GM23248 (cell line): ENCODE measurements around the gene DLL1. TPM values are rescaled to one million over a fixed set of nuclear protein-coding genes. Genes with fewer than 3 reads are reported as not detected.

ENCODE experiments used
- DNase-seq: peaks from one replicate; pipeline ENCODE4 v3.0.0-alpha.2; 2015
- H2AFZ ChIP-seq: fragments of 200-600 bp; sonication (generic); 2 replicates; pipeline ENCODE4 v1.6.1; 2016; ENCODE audit warnings: antibody characterized with exemption
- H3F3A ChIP-seq: fragments of 200-600 bp; sonication (generic); 2 replicates; pipeline ENCODE4 v1.6.1; 2016; ENCODE audit warnings: mild to moderate bottlenecking, antibody characterized with exemption, mixed run types; ENCODE audit not compliant: insufficient read depth
- H3K27ac ChIP-seq: fragments of 200-600 bp; sonication (generic); 2 replicates; pipeline ENCODE4 v1.5.1; 2016; ENCODE audit warnings: mild to moderate bottlenecking
- H3K27me3 ChIP-seq: fragments of 200-600 bp; sonication (generic); replicated peaks from 2 replicates; pipeline ENCODE4 v1.6.1; 2016; ENCODE audit warnings: mild to moderate bottlenecking; ENCODE audit not compliant: insufficient read depth
- H3K36me3 ChIP-seq: fragments of 200-600 bp; sonication (generic); 2 replicates; pipeline ENCODE4 v1.6.1; 2016; ENCODE audit warnings: low read depth, mild to moderate bottlenecking
- H3K4me1 ChIP-seq: fragments of 200-600 bp; sonication (generic); 2 replicates; pipeline ENCODE4 v1.6.1; 2016; ENCODE audit warnings: mild to moderate bottlenecking; ENCODE audit not compliant: insufficient read depth
- H3K4me2 ChIP-seq: fragments of 200-600 bp; sonication (generic); one replicate; pipeline ENCODE4 v1.6.1; 2016; ENCODE audit warnings: mild to moderate bottlenecking; ENCODE audit not compliant: unreplicated experiment
- H3K4me3 ChIP-seq: fragments of 200-600 bp; sonication (generic); 2 replicates; pipeline ENCODE4 v1.5.1; 2016; ENCODE audit warnings: mild to moderate bottlenecking
- H3K79me2 ChIP-seq: fragments of 200-600 bp; sonication (generic); 2 replicates; pipeline ENCODE4 v1.6.1; 2016; ENCODE audit warnings: mild to moderate bottlenecking; ENCODE audit not compliant: insufficient read depth
- H3K9ac ChIP-seq: fragments of 200-600 bp; sonication (generic); 2 replicates; pipeline ENCODE4 v1.6.1; 2016; ENCODE audit warnings: mild to moderate bottlenecking
- H3K9me2 ChIP-seq: fragments of 200-600 bp; sonication (generic); 2 replicates; pipeline ENCODE4 v1.6.1; 2016; ENCODE audit warnings: mixed run types, mild to moderate bottlenecking, moderate library complexity; ENCODE audit not compliant: insufficient read depth
- H3K9me3 ChIP-seq: fragments of 200-600 bp; sonication (generic); one replicate; pipeline ENCODE4 v1.6.1; 2017; ENCODE audit warnings: low read depth
- H4K20me1 ChIP-seq: fragments of 200-600 bp; sonication (generic); 2 replicates; pipeline ENCODE4 v1.6.0; 2016; ENCODE audit not compliant: insufficient read depth
- EZH2 ChIP-seq: fragments of 200-600 bp; sonication (generic); IDR thresholded peaks from 2 replicates; pipeline ENCODE4 v1.6.1; 2018; ENCODE audit warnings: antibody characterized with exemption, mild to moderate bottlenecking; ENCODE audit not compliant: insufficient read depth, poor library complexity, severe bottlenecking
- EZH2phosphoT487 ChIP-seq: fragments of 200-600 bp; sonication (generic); IDR thresholded peaks from 2 replicates; pipeline ENCODE4 v1.6.1; 2018; ENCODE audit warnings: antibody characterized with exemption, moderate library complexity, mild to moderate bottlenecking, low read depth; ENCODE audit not compliant: insufficient read depth
- WGBS, 2 experiments: methylation state at CpG; one replicate each; pipeline ENCODE4 v1.1.6; 2015 to 2017; ENCODE audit warnings: low lambda C conversion rate in 2 of 2, low coverage in 1 of 2; ENCODE audit errors: missing lambda C conversion rate in 2 of 2; 5-methylcytosine and 5-hydroxymethylcytosine counted together
- in situ Hi-C: fragments of 300-500 bp; cut with MboI; formaldehyde crosslinking; loops from 2 replicates; pipeline ENCODE4 v1.15.0; 2020
- polyA plus RNA-seq: library from polyadenylated mRNA; unstranded; fragments of >200 nt; fragmentation: Nextera tagmentation; extraction: Ambion mirVana; gene quantifications from 2 replicates; pipeline ENCODE4 v1.2.1, GENCODE V29; 2016
- total RNA-seq: library from RNA; depleted of rRNA; stranded (reverse); fragments of >200 nt; shearing (Covaris generic); gene quantifications from 2 replicates; pipeline ENCODE4 v1.2.3, GENCODE V29; 2014

Gene DLL1
- total and polyA plus RNA-seq, 2 experiments from 2014 or later = 0.68 to 0.86 TPM

- H3K36me3 ChIP-seq = no peaks in the 10 kb centered on the region
- no peaks in the 10 kb centered on the region for H3K9me2 ChIP-seq
- no peaks in the 10 kb centered on the region for H3K4me1 ChIP-seq
- no peak overlapping the region for H3K4me2 ChIP-seq
- in situ Hi-C loops = no loop called here
- 75 to 79% methylated on average over 25 to 26 of the region's 26 CpGs for WGBS, 2 experiments
- no peak overlapping the region for H2AFZ ChIP-seq
- H3K27me3 ChIP-seq = peaks cover 15% of the 10 kb centered on the region
- TF ChIP-seq EZH2phosphoT487 (no peak), EZH2 (no peak)
- H4K20me1 ChIP-seq = no peaks in the 10 kb centered on the region
- H3K9me3 ChIP-seq = no peaks in the 10 kb centered on the region
- H3F3A ChIP-seq = no peaks in the 10 kb centered on the region
- no peak overlapping the region for H3K4me3 ChIP-seq
- H3K9ac ChIP-seq = no peak overlapping the region
- H3K27ac ChIP-seq = no peak overlapping the region
- no peaks in the 10 kb centered on the region for H3K79me2 ChIP-seq
- no peak for DNase-seq
Measured at GRCh38 chr6:170244721-170245474, 46.0 kb downstream of the DLL1 start.

DNA sequence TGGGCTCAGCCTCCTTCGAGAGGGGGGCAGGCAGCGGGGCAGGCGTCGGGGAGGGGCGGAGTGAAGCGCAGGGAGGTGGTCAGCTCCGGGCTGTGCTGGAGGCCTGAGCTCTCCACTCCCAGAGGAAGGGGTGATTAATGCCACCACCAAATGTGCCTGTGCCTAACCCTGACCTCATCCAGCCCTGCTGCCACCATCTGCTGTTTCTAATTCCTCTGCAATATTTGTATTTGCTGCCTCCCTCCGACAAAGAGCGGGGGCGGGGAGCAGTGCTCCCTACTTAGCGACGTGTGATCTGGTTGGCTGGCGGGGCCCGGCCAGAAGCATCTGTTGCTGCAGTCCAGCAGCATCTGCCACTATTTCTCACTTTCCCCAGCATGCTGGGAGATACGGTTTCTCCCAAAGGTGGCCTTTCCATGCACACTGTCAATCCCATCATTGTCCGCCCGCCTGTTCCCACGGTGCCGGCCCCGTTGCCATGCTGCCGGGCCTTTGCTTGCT is 47.0 kb downstream of the DLL1 start:
- Histone ChIP-seq H3K4me1 (no peaks in the 10 kb centered on the region), H3F3A (no peaks in the 10 kb centered on the region), H3K9me2 (no peaks in the 10 kb centered on the region), H3K4me2 (no peak overlapping the region), H3K9me3 (no peaks in the 10 kb centered on the region), H3K27ac (no peak overlapping the region), H3K4me3 (no peak overlapping the region), H4K20me1 (no peaks in the 10 kb centered on the region), H3K27me3 (peaks cover 14% of the 10 kb centered on the region), H3K36me3 (no peaks in the 10 kb centered on the region), H2AFZ (no peak overlapping the region), H3K79me2 (no peaks in the 10 kb centered on the region), H3K9ac (no peak overlapping the region)
- in situ Hi-C loops = no loop called here
- peak; percentile 35 for DNase-seq
- no peak for TF ChIP-seq EZH2phosphoT487
- no peak for TF ChIP-seq EZH2
- WGBS, 2 experiments = 7 to 9% methylated on average over 21 of the region's 21 CpGs

DNA sequence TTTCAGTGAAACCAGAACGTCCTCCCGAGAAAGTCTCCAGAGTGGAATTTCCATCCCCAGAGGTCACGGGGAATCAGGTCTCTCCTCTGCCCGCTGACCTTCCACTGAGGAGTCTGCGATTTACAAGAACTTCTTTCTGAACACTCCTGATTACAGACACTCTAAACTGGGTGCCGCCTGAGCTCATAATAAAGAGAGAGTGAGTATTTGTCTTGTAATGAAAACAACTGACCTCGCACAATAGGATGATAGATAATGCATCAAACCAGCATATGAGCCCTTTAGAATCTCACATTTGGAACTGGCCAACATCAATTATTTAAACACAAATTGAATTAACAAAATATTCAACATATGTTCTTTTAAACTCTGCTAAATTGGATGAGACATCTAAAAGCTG is 47.5 kb downstream of the DLL1 start:
- no peak overlapping the region for H3K27ac ChIP-seq
- H2AFZ ChIP-seq = no peak overlapping the region

DNA sequence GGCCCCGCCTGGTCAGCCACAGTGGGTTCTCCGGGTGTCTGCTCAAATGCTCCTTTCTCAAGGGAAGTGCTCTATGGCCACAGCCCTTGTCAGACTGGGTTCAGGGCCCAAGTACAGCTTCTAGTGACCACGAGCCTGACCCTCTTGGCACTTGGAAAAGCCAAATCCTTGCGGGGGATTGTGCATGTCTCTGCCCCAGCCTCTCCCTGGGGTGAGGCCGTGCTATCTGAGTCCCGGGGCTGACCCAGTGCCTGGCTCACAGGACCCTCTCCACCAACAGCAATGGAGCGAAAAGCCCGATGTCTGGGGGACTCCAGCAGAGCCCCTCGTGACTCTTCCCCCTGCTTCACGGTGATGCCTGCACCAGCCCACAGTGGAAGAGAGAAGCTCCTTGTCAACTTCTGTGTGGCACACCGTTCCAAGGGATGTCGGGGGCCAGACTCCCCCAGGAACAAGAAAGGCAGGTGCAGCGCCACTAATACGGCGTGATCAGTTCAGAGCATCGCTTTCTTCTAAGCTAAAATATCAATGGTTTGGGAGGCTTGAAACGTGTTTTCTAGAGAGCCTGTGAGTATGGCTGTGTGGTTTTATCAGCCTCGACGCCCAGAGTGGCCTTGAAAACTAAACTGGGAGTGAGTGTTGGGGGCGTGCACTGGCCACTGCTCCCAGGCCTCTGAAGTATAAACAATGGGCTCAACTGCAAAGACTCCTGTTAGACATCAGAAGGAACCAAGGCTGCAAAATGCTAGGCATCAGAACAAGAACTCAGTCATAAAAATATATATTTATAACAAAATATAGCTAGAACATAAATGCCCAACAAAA is 51.9 kb downstream of the DLL1 start:
- Histone ChIP-seq H3F3A (no peaks in the 10 kb centered on the region), H3K27ac (no peak overlapping the region), H3K27me3 (no peaks in the 10 kb centered on the region; the same call in 1 of the 2 replicates), H3K9me3 (no peaks in the 10 kb centered on the region), H3K36me3 (no peaks in the 10 kb centered on the region), H3K4me1 (no peaks in the 10 kb centered on the region), H3K4me3 (no peak overlapping the region), H3K9me2 (no peaks in the 10 kb centered on the region), H2AFZ (no peak overlapping the region), H3K79me2 (no peaks in the 10 kb centered on the region), H3K4me2 (no peak overlapping the region), H4K20me1 (no peaks in the 10 kb centered on the region), H3K9ac (no peak overlapping the region)
- TF ChIP-seq EZH2 = no peak
- no peak for TF ChIP-seq EZH2phosphoT487
- no peak for DNase-seq
- in situ Hi-C loops = no loop called here
- 68% methylated on average over 19 to 20 of the region's 20 CpGs for WGBS, 2 experiments

More for the DNA sequence above, 47.5 kb downstream of the DLL1 start:
- no peak overlapping the region for H3K4me2 ChIP-seq
- no peaks in the 10 kb centered on the region for H4K20me1 ChIP-seq
- H3K9me2 ChIP-seq = no peaks in the 10 kb centered on the region
- H3K79me2 ChIP-seq = no peaks in the 10 kb centered on the region
- in situ Hi-C loops = no loop called here
- peaks cover 9% of the 10 kb centered on the region for H3K27me3 ChIP-seq
- WGBS, 2 experiments = 33 to 35% methylated on average over 7 of the region's 7 CpGs
- no peaks in the 10 kb centered on the region for H3K4me1 ChIP-seq
- no peak overlapping the region for H3K4me3 ChIP-seq
- TF ChIP-seq EZH2 (no peak), EZH2phosphoT487 (no peak)
- no peaks in the 10 kb centered on the region for H3K36me3 ChIP-seq
- no peaks in the 10 kb centered on the region for H3K9me3 ChIP-seq
- no peak overlapping the region for H3K9ac ChIP-seq
- DNase-seq = no peak
- H3F3A ChIP-seq = no peaks in the 10 kb centered on the region
